Activated CD8-positive, alpha-beta memory T cell treated with anti-CD3 and anti-CD28 coated beads for 1 hour (primary cell): ENCODE data around the gene BTBD18.

Experiments used
- DNase-seq, 2 donors: peaks; one replicate each; pipeline ENCODE4 v3.0.0-alpha.2; 2020; ENCODE audit warnings: low read depth in 1 of 2; ENCODE audit errors: extremely low read depth in 1 of 2

BTBD18 gene, protein sequence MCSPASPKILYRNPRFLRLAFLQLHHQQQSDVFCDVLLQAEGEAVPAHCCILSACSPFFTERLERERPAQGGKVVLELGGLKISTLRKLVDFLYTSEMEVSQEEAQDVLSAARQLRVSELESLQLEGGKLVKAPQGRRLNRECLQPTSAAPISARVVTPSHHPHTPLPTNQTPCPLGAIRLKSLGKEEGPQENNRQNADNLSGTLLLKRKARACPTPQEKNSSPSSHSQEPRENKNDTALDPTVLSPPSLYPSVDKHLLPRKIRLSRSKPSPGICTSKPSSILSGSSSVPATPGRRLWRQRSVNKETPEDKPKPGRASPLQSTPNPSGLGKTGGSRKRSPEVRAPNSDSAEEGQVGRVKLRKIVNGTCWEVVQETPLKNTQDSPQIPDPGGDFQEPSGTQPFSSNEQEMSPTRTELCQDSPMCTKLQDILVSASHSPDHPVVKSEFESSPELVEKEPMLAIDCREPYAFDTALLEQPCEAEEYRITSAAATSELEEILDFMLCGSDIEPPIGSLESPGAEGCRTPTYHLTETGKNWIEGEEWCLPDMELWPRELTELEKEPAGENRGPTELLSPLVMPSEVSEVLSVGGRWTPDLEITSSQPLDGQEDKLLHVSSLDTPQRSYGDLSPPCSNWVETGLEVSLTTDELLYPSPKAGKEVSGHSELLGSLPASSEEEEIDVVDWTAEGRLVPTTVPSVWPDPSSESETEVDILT

GRCh38 chr11:57751676-57752253 lies at the start of gene BTBD18:
TSS of gene BTBD18 (minus strand) at chr11:57751819. CDS start at chr11:57751188, 631 bp downstream.
- DNase-seq, result no peak

DNA sequence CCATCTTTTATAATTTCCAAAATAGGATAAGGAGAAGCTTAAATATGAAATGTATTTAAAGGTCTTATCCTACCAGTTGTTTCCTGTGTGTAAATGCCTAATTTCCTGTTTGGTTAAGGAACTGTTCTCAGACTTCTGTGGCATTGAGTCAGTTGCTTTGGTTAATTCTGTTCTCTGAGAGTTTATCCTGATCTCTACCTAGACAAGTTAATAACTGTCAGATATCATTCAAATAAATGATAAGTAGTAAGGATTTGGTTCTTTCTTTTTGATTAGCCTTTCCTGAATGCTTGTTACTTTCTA lies 49.5 kb upstream of the BTBD18 start:
- no peak for DNase-seq

DNA sequence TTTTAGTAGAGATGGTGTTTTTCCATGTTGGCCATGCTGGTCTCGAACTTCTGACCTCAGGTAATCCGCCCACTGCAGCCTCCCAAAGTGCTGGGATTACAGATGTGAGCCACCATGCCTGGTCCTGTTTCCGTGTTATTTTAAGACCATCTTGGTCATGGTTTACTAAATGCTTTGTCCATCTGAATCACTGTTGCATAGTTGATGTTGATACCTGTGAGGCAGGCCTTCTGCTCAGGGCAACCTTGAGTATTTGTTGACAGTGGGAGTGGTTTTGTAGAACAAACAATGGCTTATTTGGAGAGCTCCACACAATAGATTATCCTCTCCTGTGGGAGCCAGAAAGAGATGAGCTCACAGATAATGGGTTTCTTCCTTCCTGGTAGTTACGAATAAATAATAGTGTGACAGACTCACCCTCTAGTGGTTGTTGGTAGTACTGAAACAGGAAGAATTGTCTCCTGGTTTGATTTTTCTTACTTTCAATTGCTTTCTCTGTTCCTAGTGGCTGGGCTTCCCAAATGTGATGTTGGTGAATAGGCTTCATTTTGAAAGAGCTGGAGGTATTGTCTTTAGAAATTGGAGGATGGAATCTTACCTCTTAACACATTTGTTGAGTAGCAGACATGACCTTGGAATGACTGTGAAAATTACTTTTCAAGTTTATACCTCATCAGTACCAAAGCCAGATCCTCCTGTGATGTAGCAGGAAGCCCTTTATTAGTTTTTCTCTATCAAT lies 49.0 kb upstream of the BTBD18 start:
- no peak for DNase-seq

- DNase-seq, result no peak
Observed at GRCh38 chr11:57798905-57799559, 47.4 kb upstream of the BTBD18 start.

- no peak for DNase-seq
Observed at GRCh38 chr11:57793351-57794115, 41.9 kb upstream of the BTBD18 start.

GRCh38 chr11:57792870-57793269 lies 41.3 kb upstream of the BTBD18 start:
- no peak for DNase-seq

- peak; percentile 47 to 76 for DNase-seq
Observed at GRCh38 chr11:57792060-57792541, 40.5 kb upstream of the BTBD18 start.

DNA sequence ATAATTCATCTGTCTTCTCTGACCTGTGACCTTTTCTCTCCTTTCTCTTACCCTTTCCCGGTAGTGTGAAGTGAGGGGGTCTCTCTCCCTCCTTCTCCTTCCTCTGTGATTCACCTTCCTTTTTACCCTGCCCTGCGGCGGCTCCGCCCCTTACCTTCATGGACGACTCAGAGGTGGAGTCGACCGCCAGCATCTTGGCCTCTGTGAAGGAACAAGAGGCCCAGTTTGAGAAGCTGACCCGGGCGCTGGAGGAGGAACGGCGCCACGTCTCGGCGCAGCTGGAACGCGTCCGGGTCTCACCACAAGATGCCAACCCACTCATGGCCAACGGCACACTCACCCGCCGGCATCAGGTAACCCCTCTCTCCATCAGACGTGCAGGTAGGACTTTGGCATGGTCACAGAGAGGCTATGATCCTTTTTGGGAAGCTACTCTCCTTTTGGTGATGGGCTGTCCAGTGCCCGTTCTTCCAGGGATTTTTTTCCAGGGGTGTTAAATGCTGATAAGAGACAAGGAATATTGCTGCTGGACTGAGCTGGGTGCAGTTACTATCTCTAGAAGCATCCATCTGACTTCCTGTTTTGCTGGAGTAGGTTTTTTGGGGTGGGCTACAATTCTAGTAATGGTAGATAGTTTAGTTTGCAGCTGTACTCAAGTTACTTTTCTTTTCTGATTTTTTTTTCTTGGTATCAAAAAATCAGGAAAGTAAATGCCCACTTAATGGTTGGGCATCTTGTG lies 39.9 kb upstream of the BTBD18 start:
- no peak for DNase-seq

DNA sequence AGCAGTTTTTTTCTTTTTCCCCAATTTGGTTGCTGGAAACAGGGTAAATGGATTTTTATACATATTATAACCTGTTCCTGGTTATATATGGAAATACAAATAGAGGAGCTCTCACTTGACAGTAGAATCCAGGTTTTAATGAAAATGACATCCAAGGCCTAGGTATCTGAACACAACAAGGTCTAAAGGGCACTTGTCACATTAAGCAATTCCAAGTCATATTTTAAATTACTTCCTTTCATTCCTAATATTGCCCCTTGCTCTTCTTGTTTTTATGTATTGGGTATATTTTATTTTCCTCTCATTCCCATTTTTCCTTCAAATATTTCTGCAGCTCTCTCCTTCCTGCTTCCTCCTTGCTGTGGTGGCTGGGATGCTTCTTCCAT lies 37.1 kb upstream of the BTBD18 start:
- DNase-seq, result no peak

DNA sequence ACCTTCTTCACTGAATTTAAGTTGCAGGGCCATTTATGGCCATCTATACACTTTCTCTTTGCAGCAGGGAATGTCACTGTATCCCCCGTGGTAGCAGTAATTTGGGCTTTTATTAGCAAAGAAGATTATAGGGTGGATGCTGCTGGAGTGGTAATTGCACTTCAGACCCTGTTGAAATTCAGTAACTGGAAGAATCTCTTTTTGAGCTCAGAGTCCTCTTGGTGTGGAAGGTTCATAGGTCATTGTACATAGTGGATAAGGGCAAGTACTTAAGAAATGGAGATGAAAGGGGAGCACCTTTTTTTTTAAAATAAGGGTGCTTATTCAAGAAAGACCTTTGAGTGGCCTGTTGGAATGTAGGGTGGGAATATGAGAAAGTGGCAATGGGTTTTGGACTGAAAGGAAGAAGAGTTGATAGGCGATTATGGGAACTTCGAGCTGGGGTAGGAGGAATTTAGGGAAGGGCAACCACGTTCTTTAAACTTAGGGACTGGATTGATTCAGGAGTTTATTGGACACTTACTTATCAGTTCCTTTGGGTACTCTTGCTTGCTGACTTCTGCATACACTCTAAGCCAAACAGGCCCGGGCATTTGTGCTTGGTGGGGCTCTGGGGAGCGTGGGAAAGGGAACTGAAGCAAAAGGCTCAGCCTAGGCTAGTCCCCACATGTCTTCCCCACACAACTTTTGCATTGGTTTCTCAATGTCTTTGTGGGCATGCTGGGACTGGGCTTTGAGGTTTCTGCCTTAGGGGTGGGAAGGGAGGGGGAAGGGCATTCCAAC lies 36.5 kb upstream of the BTBD18 start:
- no peak for DNase-seq

DNA sequence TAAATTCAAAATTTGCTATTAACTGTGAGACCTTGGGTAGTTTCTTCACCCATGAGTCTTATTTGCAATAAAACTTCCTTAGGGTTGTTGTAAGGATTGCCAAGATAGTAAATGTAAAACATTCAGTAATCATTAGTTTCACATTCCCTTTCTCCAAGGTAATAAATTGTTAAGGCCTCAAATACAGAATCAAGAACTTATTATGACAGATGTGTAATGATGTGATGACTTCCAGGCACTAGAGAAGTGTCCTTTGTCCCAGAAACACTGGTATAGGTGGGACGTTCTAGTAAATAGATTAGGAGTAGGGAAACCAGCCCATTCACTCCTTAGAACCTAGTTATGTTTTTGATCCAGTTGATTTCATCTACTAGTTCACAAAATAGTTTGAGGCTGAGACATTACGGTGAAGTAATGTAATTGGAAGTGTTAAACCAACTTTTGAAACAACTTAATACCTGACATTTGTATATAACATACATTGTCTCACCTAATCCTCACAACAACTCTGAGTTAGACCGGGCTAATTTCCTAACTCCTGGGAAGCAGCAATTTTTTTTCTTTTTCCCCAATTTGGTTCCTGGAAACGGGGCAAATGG lies 35.5 kb upstream of the BTBD18 start:
- no peak for DNase-seq

- DNase-seq, result no peak
Observed at GRCh38 chr11:57786436-57786835, 34.8 kb upstream of the BTBD18 start.

GRCh38 chr11:57785072-57785471 lies 33.5 kb upstream of the BTBD18 start:
- no peak for DNase-seq

- DNase-seq, result no peak
Observed at GRCh38 chr11:57781529-57781943, 29.9 kb upstream of the BTBD18 start.

DNA sequence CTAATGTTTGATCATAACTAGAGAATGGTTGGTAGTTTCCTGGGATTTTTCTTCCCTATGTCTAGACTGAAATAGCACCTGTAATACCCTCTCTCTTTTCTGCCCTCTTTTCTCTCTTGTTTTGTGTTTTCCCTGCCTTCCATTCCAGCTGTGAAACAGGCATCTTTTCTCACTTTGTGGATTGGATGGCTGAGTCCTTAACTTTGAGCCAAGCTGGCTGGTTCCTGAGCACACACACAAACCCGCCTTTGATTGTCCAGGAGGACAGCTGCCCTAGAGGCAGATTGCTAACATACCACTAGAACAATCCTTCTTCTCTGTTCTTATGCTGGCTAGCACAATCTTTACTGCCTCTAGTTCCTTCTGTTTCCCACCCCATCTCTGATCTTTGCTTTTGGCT lies 27.7 kb upstream of the BTBD18 start:
- DNase-seq, result no peak

GRCh38 chr11:57778318-57779037 lies 26.9 kb upstream of the BTBD18 start:
- DNase-seq, result no peak

DNA sequence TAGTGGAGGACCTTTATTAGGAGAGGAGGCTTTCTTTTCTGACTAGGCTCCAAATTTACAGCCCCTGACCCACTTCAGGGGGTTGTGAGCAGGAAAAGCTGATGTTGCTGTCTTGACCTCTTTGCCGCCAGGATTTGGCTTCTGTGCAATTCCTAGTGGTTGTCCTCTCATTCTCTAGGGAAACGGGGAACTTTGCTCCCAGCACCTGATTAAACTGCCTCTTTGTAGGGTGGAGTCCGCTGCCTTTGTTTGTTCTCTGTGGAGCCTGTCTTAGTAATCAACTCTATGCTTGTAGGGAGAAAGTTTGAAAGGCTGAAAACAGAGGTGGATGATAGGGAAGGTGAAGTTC lies 26.3 kb upstream of the BTBD18 start:
- no peak for DNase-seq
